K562 (cell line): Measurements from ENCODE around the gene MYADM. TPM values are rescaled to one million over a fixed set of nuclear protein-coding genes. Genes with fewer than 3 reads are reported as not detected.

Experiments
- ATAC-seq: fragments of 200-7000 bp; cut with Tn5 transposase; 3 replicates; pipeline ENCODE4 v1.9.1; 2020; ENCODE audit warnings: moderate library complexity
- BruUV-seq: library from RNA; stranded (reverse); fragments of 400-500 nt; replicated peaks from 2 replicates; lab custom pipeline; 2021; lab: Mats Ljungman, UMichigan
- CTCF ChIA-PET: fragments of 300-600 bp; formaldehyde crosslinking; extraction: SDS; loops from one replicate; lab custom pipeline; 2021; ENCODE audit warnings: low intra/inter-chr PET ratio; lab: Yijun Ruan, JAX
- POLR2A ChIA-PET: fragments of 300-600, 350-650 bp; sonication (Branson Sonifier 250); formaldehyde crosslinking; extraction: SDS; loops from one replicate; lab custom pipeline; 2021; ENCODE audit warnings: antibody characterized with exemption, inconsistent platforms; lab: Yijun Ruan, JAX
- DNase-seq, 4 experiments: peaks; one replicate each; pipeline versions ENCODE4 v3.0.0 to v3.0.0-alpha.2; 2011 to 2018; ENCODE audit warnings: low spot score in 3 of 4, mixed read lengths in 3 of 4; ENCODE audit errors: extremely low read depth in 1 of 4
- FAIRE-seq: peaks from 2 replicates; lab custom pipeline; 2011; peaks lifted over from hg19 to GRCh38; lab: Jason Lieb, UNC
- H2AFZ ChIP-seq: 2 replicates; pipeline ENCODE4 v1.6.0; 2011; ENCODE audit warnings: low read depth, low read length, control low read depth, inconsistent platforms
- H3K27ac ChIP-seq: fragments of 200-600 bp; 3 replicates; pipeline ENCODE4 v1.8.0; 2011; ENCODE audit warnings: low read depth, mild to moderate bottlenecking, control low read depth, inconsistent platforms, low read length, moderate library complexity, mixed read lengths; ENCODE audit errors: extremely low read depth
- H3K27me3 ChIP-seq, 2 experiments: fragments of 300-600 bp in 1 of 2; 2 replicates in 1 of 2; 3 replicates in 1 of 2; pipeline versions ENCODE4 v1.6.0 to v1.8.0; 2011; ENCODE audit warnings: inconsistent platforms in 2 of 2, low read length in 2 of 2, mild to moderate bottlenecking in 1 of 2, mixed read lengths in 1 of 2, moderate library complexity in 1 of 2; ENCODE audit not compliant: control insufficient read depth in 2 of 2, insufficient read depth in 2 of 2
- H3K36me3 ChIP-seq: fragments of 300-600 bp; 3 replicates; pipeline ENCODE4 v1.8.0; 2011; ENCODE audit warnings: mild to moderate bottlenecking, low read length, inconsistent platforms; ENCODE audit not compliant: control insufficient read depth, insufficient read depth
- H3K4me1 ChIP-seq, 2 experiments: fragments of 200-600 bp in 1 of 2; replicated peaks in 1 of 2; 2 replicates in 1 of 2; 3 replicates in 1 of 2; pipeline versions ENCODE4 v1.5.1 to v1.8.0; 2011; ENCODE audit warnings: inconsistent platforms in 2 of 2, low read length in 2 of 2, mild to moderate bottlenecking in 1 of 2, mixed read lengths in 1 of 2, moderate library complexity in 1 of 2; ENCODE audit not compliant: control insufficient read depth in 2 of 2, insufficient read depth in 2 of 2
- H3K4me2 ChIP-seq: 2 replicates; pipeline ENCODE4 v1.6.1; 2011; ENCODE audit warnings: low read length, control low read depth, inconsistent platforms, mixed read lengths; ENCODE audit not compliant: insufficient read depth
- H3K4me3 ChIP-seq: fragments of 200-600 bp; sonication (generic), shearing (Covaris generic); 2 replicates; pipeline ENCODE4 v1.5.1; 2016; ENCODE audit warnings: control low read depth, inconsistent platforms
- H3K79me2 ChIP-seq: fragments of 200-600 bp; 3 replicates; pipeline ENCODE4 v1.8.0; 2011; ENCODE audit warnings: low read length, inconsistent platforms; ENCODE audit not compliant: control insufficient read depth, insufficient read depth
- H3K9ac ChIP-seq, 2 experiments: 2 replicates each; pipeline versions ENCODE4 v1.6.0 to v1.6.1; 2011; ENCODE audit warnings: low read depth in 2 of 2, low read length in 2 of 2, control low read depth in 1 of 2, inconsistent platforms in 1 of 2, mild to moderate bottlenecking in 1 of 2, mixed read lengths in 1 of 2; ENCODE audit not compliant: insufficient read depth in 1 of 2
- H3K9me1 ChIP-seq: one replicate; pipeline ENCODE4 v1.6.0; 2011; ENCODE audit warnings: inconsistent platforms, mild to moderate bottlenecking, low read length, moderate library complexity; ENCODE audit not compliant: control insufficient read depth, insufficient read depth
- H3K9me3 ChIP-seq: replicated peaks from 2 replicates; pipeline ENCODE4 v1.5.1; 2011; ENCODE audit warnings: low read depth, low read length, inconsistent platforms; ENCODE audit not compliant: control insufficient read depth, insufficient read depth
- H4K20me1 ChIP-seq: replicated peaks from 2 replicates; pipeline ENCODE4 v1.6.1; 2011; ENCODE audit warnings: low read length, inconsistent platforms, mixed read lengths; ENCODE audit not compliant: control insufficient read depth, insufficient read depth
- ATF1 ChIP-seq, 2 experiments: fragments of 450-650 bp in 1 of 2; IDR thresholded peaks; 2 replicates each; pipeline ENCODE4 v1.6.1; 2016; ENCODE audit warnings: missing compliant biosample characterization in 1 of 2, missing genetic modification characterization in 1 of 2
- ATF4 ChIP-seq: fragments of 450-650 bp; formaldehyde crosslinking; IDR thresholded peaks from 2 replicates; pipeline ENCODE4 v1.4.0; 2022; ENCODE audit warnings: mild to moderate bottlenecking, moderate library complexity
- BRF2 ChIP-seq: IDR thresholded peaks from 3 replicates; pipeline ENCODE4 v1.6.1; 2011; ENCODE audit warnings: borderline replicate concordance, mild to moderate bottlenecking; ENCODE audit not compliant: insufficient read length, insufficient read depth
- FOXJ3 ChIP-seq: sonication (generic); formaldehyde crosslinking; IDR thresholded peaks from 2 replicates; pipeline ENCODE4 v1.4.0; 2020; ENCODE audit warnings: mild to moderate bottlenecking, missing genetic modification reagents
- HOMEZ ChIP-seq: fragments of 250-450 bp; sonication (Bioruptor Pico); IDR thresholded peaks from 2 replicates; pipeline ENCODE4 v1.4.0; 2020; ENCODE audit warnings: mild to moderate bottlenecking, moderate library complexity
- KAT8 ChIP-seq: fragments of 450-650 bp; IDR thresholded peaks from 2 replicates; pipeline ENCODE4 v1.6.1; 2016; ENCODE audit warnings: low read depth, mild to moderate bottlenecking
- MEF2D ChIP-seq: conservative IDR thresholded peaks from 2 replicates; pipeline ENCODE4 v1.6.1; 2016; ENCODE audit warnings: low read depth, missing genetic modification characterization, missing compliant biosample characterization
- PURB ChIP-seq: sonication (generic); formaldehyde crosslinking; IDR thresholded peaks from 2 replicates; pipeline ENCODE4 v1.9.0; 2021; ENCODE audit warnings: low read depth, mild to moderate bottlenecking, missing genetic modification reagents
- RUNX1 ChIP-seq: sonication (generic); IDR thresholded peaks from 2 replicates; pipeline ENCODE4 v1.6.1; 2016; ENCODE audit warnings: antibody characterized with exemption, low read depth
- SMAD3 ChIP-seq: fragments of 450-650 bp; formaldehyde crosslinking; conservative IDR thresholded peaks from 2 replicates; pipeline ENCODE4 v1.4.0; 2020; ENCODE audit warnings: mild to moderate bottlenecking
- TFE3 ChIP-seq: fragments of 450-650 bp; formaldehyde crosslinking; IDR thresholded peaks from 2 replicates; pipeline ENCODE4 v1.4.0; 2020; ENCODE audit warnings: mild to moderate bottlenecking, mixed read lengths
- U2AF2 ChIP-seq: fragments of 200-400 bp; formaldehyde crosslinking; optimal IDR thresholded peaks from 2 replicates; pipeline ENCODE3; 2017; ENCODE audit warnings: low read depth, mild to moderate bottlenecking, low read length
- ZC3H11A ChIP-seq: IDR thresholded peaks from 2 replicates; pipeline ENCODE4 v1.6.1; 2012; ENCODE audit warnings: low read depth, low read length, improper control_type of control experiment
- WGBS: fragments of 100-300 bp; shearing (Covaris generic); methylation state at CpG from one replicate; pipeline ENCODE4 v1.1.6; 2016; ENCODE audit warnings: low coverage, mixed read lengths; ENCODE audit not compliant: insufficient coverage; ENCODE audit errors: missing lambda C conversion rate; 5-methylcytosine and 5-hydroxymethylcytosine counted together
- in situ Hi-C: fragments of 300-500 bp; cut with MboI; formaldehyde crosslinking; loops from 4 replicates; pipeline ENCODE4 v1.15.0; 2018; ENCODE audit warnings: inconsistent platforms, mixed read lengths
- intact Hi-C: fragments of 100-400 bp; cut with micrococcal nuclease; formaldehyde crosslinking; loops from 2 replicates; pipeline ENCODE4 v1.14.2; 2022
- polyA plus RNA-seq, 8 experiments: library from polyadenylated mRNA; depleted of rRNA in 4 of 8; stranded (reverse) in 5 of 8; unstranded in 3 of 8; fragments of >200 nt; fragmentation: Nextera tagmentation in 2 of 8; fragmentation: Illumina TruSeq in 1 of 8; extraction: Ambion mirVana in 2 of 8; extraction: Trizol in 1 of 8; gene quantifications; 2 replicates each; pipeline versions ENCODE4 v1.2.1 to v1.2.3, GENCODE V29; 2011 to 2014; ENCODE audit warnings: inconsistent platforms in 1 of 8, missing spikeins in 1 of 8
- total RNA-seq, 7 experiments: library from RNA; depleted of rRNA in 6 of 7; stranded (reverse); fragments of >200 nt in 6 of 7; fragmentation: Illumina TruSeq in 2 of 7; extraction: Trizol in 2 of 7; gene quantifications; 2 replicates each; pipeline versions ENCODE4 v1.2.1 to v1.2.3, GENCODE V29; 2011 to 2021; ENCODE audit warnings: low replicate concordance in 1 of 7

Gene MYADM
- total and polyA plus RNA-seq, 9 of the 15 experiments (the other 6 are each of a cell fraction or from before 2014, with no cell fraction given): 4.5 to 70.3 (median 14.4) TPM

GRCh38 chr19:53849237-53849676 is 18.4 kb upstream of the MYADM start:
- no peak overlapping the region for H3K27ac ChIP-seq
- no TSS peak for BruUV-seq
- WGBS: 6% methylated on average over 11 of the region's 11 CpGs

More at GRCh38 chr19:53849237-53849676, 18.4 kb upstream of the MYADM start:
- CTCF ChIA-PET: no interaction called here
- intact Hi-C loops (loop anchor here (10.0 kb wide), 1 partner anchor 54 kb away; no protein-coding TSS in a partner anchor), in situ Hi-C loops (no loop called here)
- H3K36me3 ChIP-seq: no peaks in the 10 kb centered on the region
- TF ChIP-seq PURB: no peak
- no peak for TF ChIP-seq RUNX1
- no peak for TF ChIP-seq SMAD3 (CRISPR knock-in tag)
- TF ChIP-seq ATF1 (CRISPR knock-in tag; IDR thresholded peaks at IDR 0.05): no peak
- no peak for TF ChIP-seq ATF1 (tag; IDR thresholded peaks at IDR 0.05)
- TF ChIP-seq BRF2: no peak
- no peak for TF ChIP-seq ZC3H11A
- TF ChIP-seq HOMEZ (CRISPR knock-in tag): no peak
- TF ChIP-seq FOXJ3 (CRISPR knock-in tag): no peak
- TF ChIP-seq ATF4 (CRISPR knock-in tag): no peak
- no peak for TF ChIP-seq U2AF2
- no peak for TF ChIP-seq KAT8
- peak; percentile 65 for TF ChIP-seq MEF2D
- TF ChIP-seq TFE3 (CRISPR knock-in tag): peak; percentile 39; the same call in 1 of the 2 replicates
- DNase-seq (no peak), FAIRE-seq (no peak), ATAC-seq (no peak)
- H3K4me2 ChIP-seq: no peak overlapping the region
- no peaks in the 10 kb centered on the region for H3K79me2 ChIP-seq
- POLR2A ChIA-PET: no interaction called here
- no peak overlapping the region for H2AFZ ChIP-seq
- no peaks in the 10 kb centered on the region for H3K9me1 ChIP-seq
- no peaks in the 10 kb centered on the region for H3K9me3 ChIP-seq
- no peak overlapping the region for H3K9ac ChIP-seq
- H3K27me3 ChIP-seq: peaks cover 3 to 23% of the 10 kb centered on the region in 2 experiments; a peak in 4 of 5 replicates
- no peaks in the 10 kb centered on the region; the same call in 1 of the 2 replicates for H4K20me1 ChIP-seq
- no peak overlapping the region for H3K4me3 ChIP-seq
- H3K4me1 ChIP-seq: no peaks in the 10 kb centered on the region; a peak in 1 of 5 replicates
